T-helper 1 cell treated with Interleukin-12 subunit alpha and Interleukin-12 subunit beta and Interleukin-4 antibody, amounts not matched to agents 30 μg/mL and 1 μg/mL, for 36 hours (primary cell): ENCODE data around the gene THOC2.
"Not testable (repeated sequence)": the region's sequence is repeated elsewhere in the genome, so short reads cannot be mapped to it uniquely, and the experiment has no call there.

ENCODE experiments used
- H3K27ac Mint-ChIP-seq: one replicate; pipeline ENCODE4 v1.8.0; 2021; ENCODE audit warnings: mild to moderate bottlenecking, mixed read lengths
- H3K27me3 Mint-ChIP-seq: one replicate; pipeline ENCODE4 v1.8.0; 2021; ENCODE audit warnings: low read depth, mixed read lengths
- H3K36me3 Mint-ChIP-seq: one replicate; pipeline ENCODE4 v1.8.0; 2021; ENCODE audit warnings: low read depth, mixed read lengths
- H3K4me1 Mint-ChIP-seq: one replicate; pipeline ENCODE4 v1.8.0; 2021; ENCODE audit warnings: low read depth, mixed read lengths
- H3K4me3 Mint-ChIP-seq: one replicate; pipeline ENCODE4 v1.8.0; 2021; ENCODE audit warnings: mild to moderate bottlenecking, moderate library complexity, mixed read lengths
- H3K9me3 Mint-ChIP-seq: one replicate; pipeline ENCODE4 v1.8.0; 2021; ENCODE audit warnings: mixed read lengths

Gene THOC2

GRCh38 chrX:123745511-123745910 lies 12.7 kb upstream of the THOC2 start:
- no peaks in the 10 kb centered on the region for H3K9me3 Mint-ChIP-seq
- no peak overlapping the region for H3K4me3 Mint-ChIP-seq
- no peaks in the 10 kb centered on the region for H3K4me1 Mint-ChIP-seq
- no peak overlapping the region for H3K27ac Mint-ChIP-seq
- no peaks in the 10 kb centered on the region for H3K27me3 Mint-ChIP-seq
- H3K36me3 Mint-ChIP-seq: no peaks in the 10 kb centered on the region

DNA sequence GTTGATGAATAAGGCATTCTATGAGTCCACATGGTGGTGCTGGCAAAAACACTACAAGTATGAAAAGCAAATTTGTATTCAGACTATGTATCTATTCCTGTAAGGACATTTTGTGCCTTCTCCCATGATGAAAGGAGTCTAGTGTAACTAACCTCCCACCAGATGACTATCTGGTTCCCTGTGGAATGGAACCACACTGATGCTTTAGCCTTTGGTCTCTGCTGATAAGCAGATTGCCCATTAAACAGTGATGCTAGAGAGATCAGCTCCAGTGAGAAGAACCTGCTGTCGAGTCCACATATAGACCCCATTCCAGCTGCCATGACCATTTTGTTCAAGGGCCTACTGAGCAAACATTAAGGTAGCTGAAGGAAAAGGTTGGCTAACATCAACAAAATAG lies 10.5 kb upstream of the THOC2 start:
- Mint-ChIP-seq H3K9me3 (no peaks in the 10 kb centered on the region), H3K4me1 (no peaks in the 10 kb centered on the region), H3K27ac (no peak overlapping the region), H3K27me3 (peaks cover 3% of the 10 kb centered on the region), H3K36me3 (no peaks in the 10 kb centered on the region), H3K4me3 (no peak overlapping the region)

DNA sequence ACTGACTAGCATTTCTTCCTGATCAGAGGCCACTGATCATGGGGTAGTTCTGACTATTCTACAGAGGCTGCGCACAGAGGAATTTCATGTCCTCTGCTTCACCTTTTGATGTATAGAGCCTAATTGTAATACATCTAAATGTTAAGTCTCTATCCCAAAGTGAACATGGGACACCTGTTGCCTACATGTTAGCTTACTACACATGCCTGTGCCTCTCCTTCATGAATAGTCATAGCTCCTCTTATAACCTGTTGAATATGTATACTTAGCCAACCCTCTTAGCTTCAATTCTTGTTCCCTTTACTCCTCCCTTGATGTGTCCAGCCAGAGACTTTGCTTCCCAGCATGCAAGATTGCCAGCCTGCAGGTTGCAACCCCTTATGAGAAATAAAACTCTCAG lies 9.6 kb upstream of the THOC2 start:
- Mint-ChIP-seq H3K4me1 (no peaks in the 10 kb centered on the region), H3K27ac (no peak overlapping the region), H3K4me3 (no peak overlapping the region), H3K27me3 (peaks cover 5% of the 10 kb centered on the region), H3K9me3 (no peaks in the 10 kb centered on the region), H3K36me3 (no peaks in the 10 kb centered on the region)

DNA sequence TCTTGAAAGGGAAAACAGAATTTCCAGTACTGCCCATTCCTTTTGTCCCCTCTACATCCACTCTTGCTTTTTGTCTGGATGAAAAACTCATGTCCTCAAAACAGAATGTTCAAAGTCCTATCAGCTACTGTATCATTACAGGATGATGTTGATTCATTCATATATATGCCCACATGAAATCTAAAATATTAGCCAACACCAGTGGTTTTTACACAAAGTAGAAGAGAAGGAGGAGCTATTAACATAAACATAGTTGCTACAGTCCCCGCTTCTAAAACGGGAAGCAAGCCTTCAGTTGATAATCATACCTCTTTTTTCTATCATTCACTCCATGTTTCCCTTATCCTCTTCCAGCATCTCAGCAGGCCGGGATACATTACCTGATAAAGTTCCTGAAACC lies 7.7 kb upstream of the THOC2 start:
- Mint-ChIP-seq H3K27me3 (peaks cover 5% of the 10 kb centered on the region), H3K9me3 (no peaks in the 10 kb centered on the region), H3K36me3 (no peaks in the 10 kb centered on the region), H3K4me3 (no peak overlapping the region), H3K27ac (no peak overlapping the region), H3K4me1 (no peaks in the 10 kb centered on the region)

DNA sequence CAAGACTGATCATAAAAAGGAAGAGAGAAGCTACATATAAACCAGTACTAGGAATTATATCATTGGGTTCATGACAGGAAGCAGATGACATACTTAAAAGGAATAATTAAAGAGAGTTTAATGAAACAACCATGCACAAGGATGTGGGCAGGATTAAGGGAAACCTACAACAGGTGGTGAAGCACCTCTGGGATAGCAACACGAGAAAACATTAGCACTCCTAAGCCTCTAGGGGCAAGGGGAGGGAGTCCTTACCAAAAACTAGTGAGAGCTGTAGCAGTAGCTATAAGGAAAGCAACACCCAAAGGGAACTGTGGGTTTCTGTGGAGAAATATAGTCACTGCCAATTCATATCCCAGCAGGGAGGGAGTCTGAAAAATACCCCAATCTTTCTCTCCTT lies 7.2 kb upstream of the THOC2 start:
- Mint-ChIP-seq H3K4me1 (no peaks in the 10 kb centered on the region), H3K27me3 (peaks cover 5% of the 10 kb centered on the region), H3K36me3 (no peaks in the 10 kb centered on the region), H3K27ac (no peak overlapping the region), H3K4me3 (no peak overlapping the region), H3K9me3 (no peaks in the 10 kb centered on the region)

GRCh38 chrX:123739474-123739873 lies 6.6 kb upstream of the THOC2 start:
- H3K9me3 Mint-ChIP-seq: no peaks in the 10 kb centered on the region
- H3K27ac Mint-ChIP-seq: no peak overlapping the region
- peaks cover 5% of the 10 kb centered on the region for H3K27me3 Mint-ChIP-seq
- H3K4me3 Mint-ChIP-seq: no peak overlapping the region
- no peaks in the 10 kb centered on the region for H3K36me3 Mint-ChIP-seq
- no peaks in the 10 kb centered on the region for H3K4me1 Mint-ChIP-seq

DNA sequence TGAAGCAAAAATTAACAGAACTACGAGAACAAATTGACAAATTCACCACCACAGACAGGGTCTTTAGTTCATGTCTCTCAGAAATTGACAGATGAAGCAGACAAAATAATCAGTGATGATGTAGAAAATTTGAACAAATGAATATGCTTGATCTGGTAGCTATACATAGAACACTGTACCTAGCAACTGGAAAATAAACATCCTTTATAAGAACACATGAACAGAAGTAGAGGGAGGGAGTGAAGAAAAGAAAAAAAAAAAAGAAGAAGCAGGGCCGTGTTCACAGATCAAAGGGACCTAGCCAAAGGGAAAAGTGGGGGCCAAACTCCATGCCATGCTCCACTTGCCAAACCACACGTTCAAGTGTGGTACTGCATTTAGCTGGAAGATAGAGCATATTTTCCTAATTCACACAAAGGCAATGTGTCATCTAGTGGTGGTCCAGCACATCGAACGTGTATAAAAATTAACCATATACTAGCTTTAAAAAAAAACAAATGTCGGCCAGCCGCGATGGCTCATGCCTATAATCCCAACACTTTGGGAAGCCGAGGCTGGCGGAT lies 5.6 kb upstream of the THOC2 start:
- Mint-ChIP-seq H3K9me3 (no peaks in the 10 kb centered on the region), H3K4me3 (no peak overlapping the region), H3K27ac (no peak overlapping the region), H3K27me3 (peaks cover 5% of the 10 kb centered on the region), H3K4me1 (no peaks in the 10 kb centered on the region), H3K36me3 (no peaks in the 10 kb centered on the region)

GRCh38 chrX:123736333-123736921 lies 3.6 kb upstream of the THOC2 start:
- peaks cover 11% of the 10 kb centered on the region for H3K4me1 Mint-ChIP-seq
- H3K27me3 Mint-ChIP-seq: peaks cover 5% of the 10 kb centered on the region
- H3K27ac Mint-ChIP-seq: no peak overlapping the region
- no peak overlapping the region for H3K4me3 Mint-ChIP-seq
- no peaks in the 10 kb centered on the region for H3K9me3 Mint-ChIP-seq
- peaks cover 1% of the 10 kb centered on the region for H3K36me3 Mint-ChIP-seq

DNA sequence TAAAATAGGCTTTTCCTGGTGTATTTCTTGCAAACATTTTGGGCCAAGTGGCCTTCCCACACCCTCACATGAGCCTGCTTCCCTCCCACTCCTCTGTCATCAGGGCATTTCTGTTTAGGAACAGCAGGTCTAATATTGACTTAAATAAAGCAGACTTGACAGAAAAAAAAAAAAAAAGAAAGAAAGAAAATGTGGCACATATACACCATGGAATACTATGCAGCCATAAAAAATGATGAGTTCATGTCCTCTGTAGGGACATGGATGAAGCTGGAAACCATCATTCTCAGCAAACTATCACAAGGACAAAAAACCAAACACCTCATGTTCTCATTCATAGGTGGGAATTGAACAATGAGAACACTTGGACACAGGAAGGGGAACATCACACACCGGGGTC lies 2.3 kb upstream of the THOC2 start:
- H3K27ac Mint-ChIP-seq, H3K27me3 Mint-ChIP-seq, H3K4me3 Mint-ChIP-seq, H3K9me3 Mint-ChIP-seq, H3K36me3 Mint-ChIP-seq: not testable (repeated sequence)
- peaks cover 15% of the 10 kb centered on the region for H3K4me1 Mint-ChIP-seq

DNA sequence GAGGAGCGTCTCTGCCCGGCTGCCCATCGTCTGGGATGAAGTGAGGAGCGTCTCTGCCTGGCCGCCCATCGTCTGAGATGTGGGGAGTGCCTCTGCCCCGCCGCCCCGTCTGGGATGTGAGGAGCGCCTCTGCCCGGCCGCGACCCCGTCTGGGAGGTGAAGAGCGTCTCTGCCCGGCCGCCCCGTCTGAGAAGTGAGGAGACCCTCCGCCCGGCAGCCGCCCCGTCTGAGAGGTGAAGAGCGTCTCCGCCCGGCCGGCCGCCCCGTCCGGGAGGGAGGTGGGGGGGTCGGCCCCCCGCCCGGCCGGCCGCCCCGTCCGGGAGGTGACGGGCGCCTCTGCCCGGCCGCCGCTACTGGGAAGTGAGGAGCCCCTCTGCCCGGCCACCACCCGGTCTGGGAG lies 1.2 kb upstream of the THOC2 start:
- H3K27ac Mint-ChIP-seq, H3K27me3 Mint-ChIP-seq, H3K36me3 Mint-ChIP-seq, H3K4me3 Mint-ChIP-seq, H3K9me3 Mint-ChIP-seq: not testable (repeated sequence)
- peaks cover 20% of the 10 kb centered on the region for H3K4me1 Mint-ChIP-seq

- H3K27ac Mint-ChIP-seq: peak overlapping the region; percentile 91
- H3K9me3 Mint-ChIP-seq: no peaks in the 10 kb centered on the region
- H3K27me3 Mint-ChIP-seq: no peaks in the 10 kb centered on the region
- peaks cover 1% of the 10 kb centered on the region for H3K36me3 Mint-ChIP-seq
- H3K4me1 Mint-ChIP-seq: peaks cover 28% of the 10 kb centered on the region
- H3K4me3 Mint-ChIP-seq: peak overlapping the region; percentile 90
Observed at GRCh38 chrX:123731987-123732669, 724 bp downstream of the THOC2 start.

DNA sequence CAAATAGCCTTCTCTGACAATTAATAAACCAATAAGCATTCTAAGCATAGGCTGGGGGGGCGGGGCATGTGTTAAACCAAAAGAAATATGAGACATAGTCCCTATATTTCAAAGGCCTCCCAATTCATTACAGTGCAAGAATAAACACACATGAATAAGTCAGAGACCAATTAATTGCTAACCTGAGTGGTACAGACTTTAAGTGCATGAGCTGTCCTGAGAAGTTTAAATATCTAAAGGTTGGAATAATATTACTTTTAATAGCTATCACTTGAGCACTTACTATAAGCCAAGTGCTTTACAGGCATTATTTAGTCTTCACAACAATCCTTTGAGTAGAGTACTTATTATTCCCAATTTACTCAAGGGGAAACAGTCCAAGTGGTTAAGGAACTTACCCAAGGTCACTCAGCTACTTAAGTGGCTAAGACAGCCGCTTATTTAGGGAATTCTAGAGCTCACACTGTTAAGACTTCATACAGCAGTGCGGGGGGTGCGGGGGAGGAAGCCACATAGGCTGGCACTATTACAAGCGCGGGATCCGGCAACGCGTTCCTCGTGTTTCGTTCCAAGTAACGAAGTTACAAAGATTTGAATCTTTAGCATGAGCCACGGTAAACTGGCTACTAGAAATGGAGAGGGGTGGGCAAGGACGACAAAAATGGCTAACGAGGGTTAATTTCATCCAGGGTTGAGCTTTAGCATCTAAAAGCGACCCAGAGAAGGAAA lies 1.4 kb downstream of the THOC2 start:
- H3K4me1 Mint-ChIP-seq: peaks cover 28% of the 10 kb centered on the region

GRCh38 chrX:123728554-123728953 lies 4.3 kb downstream of the THOC2 start:
- Mint-ChIP-seq H3K27ac (no peak overlapping the region), H3K27me3 (no peaks in the 10 kb centered on the region), H3K4me3 (peak overlapping the region; percentile 7), H3K4me1 (peaks cover 28% of the 10 kb centered on the region), H3K36me3 (peaks cover 1% of the 10 kb centered on the region), H3K9me3 (no peaks in the 10 kb centered on the region)

More for the DNA sequence above, 1.4 kb downstream of the THOC2 start:
- Mint-ChIP-seq H3K36me3 (peaks cover 1% of the 10 kb centered on the region), H3K9me3 (no peaks in the 10 kb centered on the region), H3K27ac (peak overlapping the region; percentile 91), H3K4me3 (peak overlapping the region; percentile 90), H3K27me3 (no peaks in the 10 kb centered on the region)

DNA sequence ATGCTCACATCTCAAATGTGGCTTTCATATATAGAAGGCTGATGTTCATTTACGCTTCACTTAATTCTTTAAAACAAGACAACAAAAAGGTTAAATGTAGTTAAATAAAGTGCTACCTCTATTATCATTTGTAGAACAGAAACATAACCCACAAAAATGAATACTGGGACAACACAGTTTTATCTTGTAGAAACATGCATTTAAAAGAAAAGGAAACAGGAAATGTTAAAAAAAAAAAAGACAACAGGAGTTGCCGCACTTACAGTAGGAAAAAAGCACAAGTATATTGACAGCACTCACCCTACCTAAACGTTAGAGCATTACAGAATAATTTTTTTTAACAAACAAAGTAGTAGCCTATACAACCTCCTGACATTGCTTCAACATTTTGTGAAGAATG lies 4.8 kb downstream of the THOC2 start:
- H3K4me3 Mint-ChIP-seq: peak overlapping the region; percentile 7
- peaks cover 26% of the 10 kb centered on the region for H3K4me1 Mint-ChIP-seq
- H3K27me3 Mint-ChIP-seq: no peaks in the 10 kb centered on the region
- no peaks in the 10 kb centered on the region for H3K9me3 Mint-ChIP-seq
- no peaks in the 10 kb centered on the region for H3K36me3 Mint-ChIP-seq
- no peak overlapping the region for H3K27ac Mint-ChIP-seq

- not testable (repeated sequence) for H3K27me3 Mint-ChIP-seq, H3K4me1 Mint-ChIP-seq, H3K4me3 Mint-ChIP-seq, H3K36me3 Mint-ChIP-seq, H3K27ac Mint-ChIP-seq, H3K9me3 Mint-ChIP-seq
Observed at GRCh38 chrX:123722193-123722592, 10.7 kb downstream of the THOC2 start.
